ENCODE results near the gene FGD3.

Gene FGD3

GRCh38 chr9:93080406-93080805, 133.1 kb downstream of the FGD3 start:
- DNase-seq, result no peak

DNA sequence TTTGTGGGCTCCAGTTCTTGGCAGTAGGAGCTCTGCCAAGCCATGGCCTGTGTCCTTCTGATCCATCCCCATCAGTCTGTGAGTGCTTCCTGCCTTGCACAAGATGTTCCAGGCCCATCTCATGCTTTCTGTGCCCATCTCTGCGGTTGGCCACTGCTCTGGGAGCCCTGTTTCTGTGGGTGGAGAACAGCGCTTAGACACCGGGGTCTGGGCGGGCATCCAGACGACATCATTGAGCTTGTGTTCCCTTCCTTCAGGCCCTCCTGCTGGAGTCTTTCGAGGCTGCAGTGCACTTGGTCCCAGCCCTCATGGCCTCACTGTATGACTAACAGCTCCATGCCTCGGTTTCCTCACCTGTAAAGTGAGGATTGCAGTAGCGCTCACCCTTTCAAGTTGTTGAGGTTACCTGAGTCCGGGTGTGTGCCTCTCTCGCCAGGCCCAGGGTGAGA, 133.8 kb downstream of the FGD3 start:
- DNase-seq, result no peak

GRCh38 chr9:93081931-93082330, 134.6 kb downstream of the FGD3 start:
- DNase-seq, result no peak

- no peak for DNase-seq
Measured at GRCh38 chr9:93082841-93083411, 135.6 kb downstream of the FGD3 start.

- no peak for DNase-seq
Measured at GRCh38 chr9:93083592-93084470, 136.5 kb downstream of the FGD3 start.

- no peak for DNase-seq
Measured at GRCh38 chr9:93084471-93084881, 137.2 kb downstream of the FGD3 start.

GRCh38 chr9:93085676-93086075, 138.4 kb downstream of the FGD3 start:
- no peak for DNase-seq

Data from DMS153 (cell line).